Measurements from ENCODE around the gene TRMT1.

DNA sequence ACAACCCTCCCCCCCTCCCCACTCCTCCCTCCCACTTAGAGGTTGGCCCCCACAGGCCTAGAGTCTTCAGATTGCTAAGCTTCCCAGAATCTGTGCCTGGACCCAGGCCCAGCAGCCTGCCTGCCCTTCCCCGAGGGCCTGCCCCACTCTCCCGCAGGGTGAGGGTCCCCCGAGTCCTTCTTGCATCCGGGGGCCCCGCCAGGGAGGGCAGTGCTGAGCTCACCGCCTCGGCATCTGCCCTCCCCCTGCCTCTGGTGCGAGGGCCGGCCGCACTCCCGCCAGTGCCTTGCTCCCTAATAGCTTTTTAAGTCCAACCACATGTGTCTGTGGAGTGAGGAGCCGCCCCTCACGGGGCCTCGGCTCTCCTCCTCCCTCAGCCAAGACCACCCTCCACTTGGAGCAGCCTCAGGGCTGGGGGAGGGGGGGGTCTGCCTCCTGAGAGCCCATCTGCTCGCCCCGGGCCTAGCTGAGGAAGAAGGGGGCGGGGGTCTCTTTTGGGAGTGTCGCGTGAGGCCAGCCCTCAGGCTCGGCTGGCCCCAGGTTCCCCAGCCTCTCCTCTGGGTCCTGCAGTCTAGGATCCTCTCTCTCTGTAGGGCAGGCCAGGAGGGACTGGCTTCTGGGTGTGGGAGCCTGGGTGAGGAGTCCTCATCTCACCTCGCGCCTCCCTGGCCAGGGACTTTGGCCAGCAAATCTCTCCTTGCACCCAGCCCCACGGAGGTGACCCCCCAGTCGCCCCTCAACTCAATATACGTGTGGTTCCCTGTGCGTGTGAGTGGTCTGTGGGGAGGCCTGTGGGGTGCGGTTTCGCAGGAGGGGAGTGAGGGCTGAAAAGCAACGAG, 61.1 kb downstream of the TRMT1 start:
- TF ChIP-seq POLR2A (IDR thresholded peaks at IDR 0.05) (no peak), EP300 (IDR thresholded peaks at IDR 0.05) (no peak)

Data from gastroesophageal sphincter (tissue), 2 donors.